Transverse colon (tissue), 4 donors: ENCODE data around the gene CCDC47.

ENCODE experiments used
- EP300 ChIP-seq: sonication (generic); formaldehyde crosslinking; IDR thresholded peaks from one replicate; pipeline ENCODE4 v1.6.1; 2017; ENCODE audit warnings: antibody characterized with exemption, low read depth
- POLR2AphosphoS5 ChIP-seq, 3 donors: sonication (generic); formaldehyde crosslinking; IDR thresholded peaks; one replicate each; pipeline ENCODE4 v1.6.1; 2016; ENCODE audit warnings: antibody characterized with exemption in 3 of 3
- TF ChIP-seq, protein P1 (sequence below), 5 experiments: fragments of 200-600 bp in 3 of 5; fragments of 450-650 bp in 2 of 5; sonication (generic) in 3 of 5; IDR thresholded peaks; 1 replicate in 2 of 5; 2 replicates in 3 of 5; pipeline ENCODE4 v1.5.1; 2016 to 2017; ENCODE audit warnings: antibody characterized with exemption in 5 of 5, inconsistent platforms in 3 of 5, mild to moderate bottlenecking in 2 of 5, moderate library complexity in 1 of 5

DNA sequence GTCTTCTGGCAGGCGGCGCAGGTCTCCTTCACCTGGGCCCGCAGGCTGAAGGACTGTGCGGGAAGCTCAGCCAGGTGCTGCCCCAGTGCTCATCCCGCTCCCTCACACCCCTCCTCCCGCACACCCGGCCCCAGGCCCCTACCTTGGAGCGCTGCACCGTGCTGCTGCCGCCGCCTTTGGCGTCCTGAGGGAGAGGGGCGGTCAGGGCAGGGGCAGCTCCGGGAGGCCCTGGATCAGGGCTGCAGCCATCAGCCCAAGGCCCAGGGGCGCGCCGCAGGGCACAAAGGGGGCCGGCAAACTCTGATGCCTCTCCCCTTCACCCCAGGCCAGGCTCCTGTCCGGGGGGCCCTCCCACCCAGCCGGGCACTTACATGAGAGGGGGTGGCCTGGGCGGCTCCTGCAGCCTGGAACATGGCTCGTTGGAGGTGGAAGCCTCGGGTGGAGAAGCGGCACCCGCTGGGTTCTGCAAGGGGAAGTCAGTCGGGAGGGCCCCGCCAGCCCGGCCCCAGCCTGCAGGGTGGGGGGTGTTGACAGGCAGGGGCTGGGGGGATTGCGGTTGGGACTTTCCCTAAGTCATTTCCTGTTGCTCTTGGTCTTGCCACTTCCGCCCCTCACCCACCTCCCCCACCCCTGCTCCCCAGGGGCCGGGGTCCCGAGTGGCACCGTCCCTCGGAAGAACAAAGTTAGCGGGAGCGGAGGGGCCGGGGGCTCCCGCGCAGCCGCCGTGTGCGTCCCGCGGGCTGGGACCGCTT, 74.3 kb downstream of the CCDC47 start:
- TF ChIP-seq, protein P1, sequence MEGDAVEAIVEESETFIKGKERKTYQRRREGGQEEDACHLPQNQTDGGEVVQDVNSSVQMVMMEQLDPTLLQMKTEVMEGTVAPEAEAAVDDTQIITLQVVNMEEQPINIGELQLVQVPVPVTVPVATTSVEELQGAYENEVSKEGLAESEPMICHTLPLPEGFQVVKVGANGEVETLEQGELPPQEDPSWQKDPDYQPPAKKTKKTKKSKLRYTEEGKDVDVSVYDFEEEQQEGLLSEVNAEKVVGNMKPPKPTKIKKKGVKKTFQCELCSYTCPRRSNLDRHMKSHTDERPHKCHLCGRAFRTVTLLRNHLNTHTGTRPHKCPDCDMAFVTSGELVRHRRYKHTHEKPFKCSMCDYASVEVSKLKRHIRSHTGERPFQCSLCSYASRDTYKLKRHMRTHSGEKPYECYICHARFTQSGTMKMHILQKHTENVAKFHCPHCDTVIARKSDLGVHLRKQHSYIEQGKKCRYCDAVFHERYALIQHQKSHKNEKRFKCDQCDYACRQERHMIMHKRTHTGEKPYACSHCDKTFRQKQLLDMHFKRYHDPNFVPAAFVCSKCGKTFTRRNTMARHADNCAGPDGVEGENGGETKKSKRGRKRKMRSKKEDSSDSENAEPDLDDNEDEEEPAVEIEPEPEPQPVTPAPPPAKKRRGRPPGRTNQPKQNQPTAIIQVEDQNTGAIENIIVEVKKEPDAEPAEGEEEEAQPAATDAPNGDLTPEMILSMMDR (IDR thresholded peaks at IDR 0.05), result no peak
- peak in 2 of 3 donors; percentile 10 to 34 for TF ChIP-seq POLR2AphosphoS5 (IDR thresholded peaks at IDR 0.05)
- no peak for TF ChIP-seq EP300
